KMS-11 (cell line): ENCODE measurements around the gene PIH1D2.
"Not testable (repeated sequence)": the region's sequence is repeated elsewhere in the genome, so short reads cannot be mapped to it uniquely, and the experiment has no call there.

Source experiments
- H2AFZ ChIP-seq: fragments of 200-600 bp; sonication (generic); 2 replicates; pipeline ENCODE4 v1.6.1; 2016; ENCODE audit warnings: antibody characterized with exemption, mixed run types, low read depth
- H3K27ac ChIP-seq: fragments of 200-600 bp; sonication (generic); 2 replicates; pipeline ENCODE4 v1.6.1; 2016; ENCODE audit warnings: mild to moderate bottlenecking, mixed run types
- H3K27me3 ChIP-seq: fragments of 200-600 bp; sonication (generic); 2 replicates; pipeline ENCODE4 v1.6.1; 2017; ENCODE audit warnings: mild to moderate bottlenecking, low read depth, mixed run types, moderate library complexity; ENCODE audit not compliant: insufficient read depth
- H3K36me3 ChIP-seq: fragments of 200-600 bp; sonication (generic); 2 replicates; pipeline ENCODE4 v1.6.1; 2017; ENCODE audit warnings: mild to moderate bottlenecking, mixed run types; ENCODE audit not compliant: insufficient read depth
- H3K4me1 ChIP-seq: fragments of 200-600 bp; sonication (generic); 2 replicates; pipeline ENCODE4 v1.6.1; 2016; ENCODE audit warnings: mild to moderate bottlenecking, low read depth, mixed run types; ENCODE audit not compliant: poor library complexity, severe bottlenecking
- H3K4me2 ChIP-seq: fragments of 200-600 bp; sonication (generic); 2 replicates; pipeline ENCODE4 v1.7.0; 2016; ENCODE audit warnings: mild to moderate bottlenecking, mixed run types
- H3K4me3 ChIP-seq: fragments of 200-600 bp; sonication (generic); IDR thresholded peaks from 2 replicates; pipeline ENCODE4 v1.6.1; 2017; ENCODE audit warnings: low read depth, low read length, mixed read lengths; ENCODE audit not compliant: insufficient read depth
- H3K79me2 ChIP-seq: fragments of 200-600 bp; sonication (generic); 2 replicates; pipeline ENCODE4 v1.6.1; 2016; ENCODE audit warnings: low read depth, mixed run types; ENCODE audit not compliant: insufficient read depth
- H3K9ac ChIP-seq: fragments of 200-600 bp; sonication (generic); 2 replicates; pipeline ENCODE4 v1.6.1; 2016; ENCODE audit warnings: mild to moderate bottlenecking, mixed run types
- H4K20me1 ChIP-seq: fragments of 200-600 bp; sonication (generic); 2 replicates; pipeline ENCODE4 v1.6.1; 2016; ENCODE audit warnings: mild to moderate bottlenecking, mixed run types; ENCODE audit not compliant: insufficient read depth
- TF ChIP-seq, protein P1 (sequence below): fragments of 200-600 bp; sonication (generic); conservative IDR thresholded peaks from 2 replicates; pipeline ENCODE4 v1.6.1; 2017; ENCODE audit warnings: low read depth, mild to moderate bottlenecking, antibody characterized with exemption, low read length, moderate library complexity, mixed read lengths

The PIH1D2 gene

DNA sequence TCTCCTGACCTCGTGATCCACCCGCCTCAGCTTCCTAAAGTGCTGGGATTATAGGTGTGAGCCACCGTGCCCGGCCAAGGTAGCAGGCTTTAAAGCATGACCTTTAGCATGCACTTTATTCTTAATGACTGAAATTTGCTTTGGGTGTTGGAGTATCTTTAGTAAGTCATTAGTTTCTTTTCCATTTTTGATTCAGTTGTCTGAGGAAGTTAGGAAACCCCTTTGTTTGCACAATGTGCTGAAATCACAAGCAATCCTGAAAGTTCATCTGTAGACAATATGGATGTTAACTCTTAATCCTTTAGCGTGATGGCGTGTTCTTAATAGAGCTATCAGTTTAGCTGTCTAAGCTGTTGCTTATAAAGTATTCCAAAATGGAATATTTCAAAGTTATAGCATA, 29.6 kb upstream of the PIH1D2 start:
- no peaks in the 10 kb centered on the region for H4K20me1 ChIP-seq
- H3K4me3 ChIP-seq, result no peak overlapping the region
- H3K9ac ChIP-seq, result no peak overlapping the region
- TF ChIP-seq, protein P1, sequence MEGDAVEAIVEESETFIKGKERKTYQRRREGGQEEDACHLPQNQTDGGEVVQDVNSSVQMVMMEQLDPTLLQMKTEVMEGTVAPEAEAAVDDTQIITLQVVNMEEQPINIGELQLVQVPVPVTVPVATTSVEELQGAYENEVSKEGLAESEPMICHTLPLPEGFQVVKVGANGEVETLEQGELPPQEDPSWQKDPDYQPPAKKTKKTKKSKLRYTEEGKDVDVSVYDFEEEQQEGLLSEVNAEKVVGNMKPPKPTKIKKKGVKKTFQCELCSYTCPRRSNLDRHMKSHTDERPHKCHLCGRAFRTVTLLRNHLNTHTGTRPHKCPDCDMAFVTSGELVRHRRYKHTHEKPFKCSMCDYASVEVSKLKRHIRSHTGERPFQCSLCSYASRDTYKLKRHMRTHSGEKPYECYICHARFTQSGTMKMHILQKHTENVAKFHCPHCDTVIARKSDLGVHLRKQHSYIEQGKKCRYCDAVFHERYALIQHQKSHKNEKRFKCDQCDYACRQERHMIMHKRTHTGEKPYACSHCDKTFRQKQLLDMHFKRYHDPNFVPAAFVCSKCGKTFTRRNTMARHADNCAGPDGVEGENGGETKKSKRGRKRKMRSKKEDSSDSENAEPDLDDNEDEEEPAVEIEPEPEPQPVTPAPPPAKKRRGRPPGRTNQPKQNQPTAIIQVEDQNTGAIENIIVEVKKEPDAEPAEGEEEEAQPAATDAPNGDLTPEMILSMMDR, result no peak
- no peak overlapping the region for H2AFZ ChIP-seq
- no peaks in the 10 kb centered on the region for H3K27me3 ChIP-seq
- no peaks in the 10 kb centered on the region for H3K36me3 ChIP-seq
- no peak overlapping the region for H3K4me2 ChIP-seq
- H3K79me2 ChIP-seq, result no peaks in the 10 kb centered on the region
- H3K27ac ChIP-seq, result no peak overlapping the region
- H3K4me1 ChIP-seq, result peaks cover 9% of the 10 kb centered on the region

- H3K4me1 ChIP-seq, result peaks cover 9% of the 10 kb centered on the region
- no peak overlapping the region for H3K4me3 ChIP-seq
- H3K79me2 ChIP-seq, result no peaks in the 10 kb centered on the region
- peak overlapping the region; percentile 60; the same call in 1 of the 2 replicates for H3K27ac ChIP-seq
- H4K20me1 ChIP-seq, result no peaks in the 10 kb centered on the region
- peak overlapping the region; percentile 29 for H3K4me2 ChIP-seq
- H3K9ac ChIP-seq, result no peak overlapping the region
- no peak overlapping the region for H2AFZ ChIP-seq
- H3K27me3 ChIP-seq, result no peaks in the 10 kb centered on the region
- H3K36me3 ChIP-seq, result no peaks in the 10 kb centered on the region
- TF ChIP-seq, protein P1, result no peak
These were observed 26.6 kb upstream of the PIH1D2 start for GRCh38 chr11:112100462-112100861.

DNA sequence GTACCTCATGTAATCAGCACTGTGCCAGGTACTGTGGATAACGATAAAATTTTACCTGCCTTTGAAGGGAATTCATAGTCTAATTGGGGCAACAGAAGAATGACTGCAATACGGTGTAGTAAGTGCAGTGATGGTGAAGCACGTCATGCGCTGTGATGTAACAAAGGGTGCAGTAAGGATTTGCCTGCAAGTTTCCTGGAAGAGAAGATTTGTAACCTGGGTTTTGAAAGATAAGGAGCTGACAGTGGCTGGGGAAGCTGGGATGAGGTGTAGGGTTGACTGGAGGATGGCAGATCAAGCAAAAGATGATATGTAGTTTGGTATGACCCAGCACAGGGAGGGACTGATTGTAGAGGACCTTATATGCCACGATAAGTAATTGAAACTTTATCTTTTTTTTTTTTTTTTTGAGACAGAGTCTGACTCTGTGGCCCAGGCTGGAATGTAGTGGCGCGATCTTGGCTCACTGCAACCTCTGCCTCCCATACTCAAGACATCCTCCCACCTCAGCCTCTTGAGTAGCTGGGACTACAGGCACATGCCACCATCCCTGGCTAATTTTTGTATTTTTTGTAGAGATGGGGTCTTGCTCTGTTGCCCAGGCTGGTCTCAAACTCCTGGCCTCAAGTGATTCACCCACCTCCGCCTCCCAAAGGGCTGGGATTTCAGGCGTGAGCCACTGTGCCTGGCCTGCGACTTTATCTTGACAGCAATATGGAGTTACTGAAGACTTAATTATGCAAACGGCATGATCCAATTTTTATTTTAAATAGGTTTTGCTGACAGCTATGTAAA, 24.1 kb upstream of the PIH1D2 start:
- TF ChIP-seq, protein P1, result no peak
- Histone ChIP-seq H3K27me3 (no peaks in the 10 kb centered on the region), H2AFZ (no peak overlapping the region), H4K20me1 (no peaks in the 10 kb centered on the region), H3K4me3 (no peak overlapping the region), H3K4me2 (no peak overlapping the region), H3K4me1 (peaks cover 9% of the 10 kb centered on the region), H3K36me3 (no peaks in the 10 kb centered on the region), H3K79me2 (no peaks in the 10 kb centered on the region), H3K27ac (no peak overlapping the region), H3K9ac (no peak overlapping the region)

DNA sequence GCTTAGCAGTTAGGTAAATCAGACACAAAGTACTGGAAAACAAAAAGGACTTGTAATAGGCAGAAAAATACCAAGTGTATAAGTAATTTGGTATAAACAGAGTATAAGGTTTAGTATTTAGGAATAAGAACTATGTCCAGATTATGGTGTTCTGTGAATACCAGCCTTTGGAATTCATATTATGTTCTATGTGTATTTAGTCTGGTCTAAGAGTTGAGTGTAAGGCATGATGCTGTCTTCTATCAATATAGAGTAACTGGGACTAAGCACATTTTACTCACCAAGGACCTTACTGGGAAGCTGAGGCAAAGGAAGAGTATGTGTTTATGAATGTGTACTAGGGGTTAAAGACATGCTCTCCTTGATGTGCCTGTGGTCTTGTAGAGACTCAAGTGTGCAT, 22.4 kb upstream of the PIH1D2 start:
- Histone ChIP-seq H3K4me3 (no peak overlapping the region), H3K27ac (no peak overlapping the region)

GRCh38 chr11:112095302-112095701, 21.5 kb upstream of the PIH1D2 start:
- not testable (repeated sequence) for H2AFZ ChIP-seq, H3K36me3 ChIP-seq, H4K20me1 ChIP-seq, H3K4me3 ChIP-seq, H3K4me1 ChIP-seq, H3K9ac ChIP-seq, H3K27me3 ChIP-seq, H3K27ac ChIP-seq, H3K4me2 ChIP-seq, H3K79me2 ChIP-seq

More for the DNA sequence above, 22.4 kb upstream of the PIH1D2 start:
- Histone ChIP-seq H3K4me1 (peaks cover 9% of the 10 kb centered on the region), H3K79me2 (no peaks in the 10 kb centered on the region), H3K36me3 (no peaks in the 10 kb centered on the region), H4K20me1 (no peaks in the 10 kb centered on the region), H3K4me2 (no peak overlapping the region), H3K27me3 (no peaks in the 10 kb centered on the region), H2AFZ (no peak overlapping the region), H3K9ac (no peak overlapping the region)
- TF ChIP-seq, protein P1, result no peak
